ENCODE measurements around the gene WIPF3. TPM values are rescaled to one million over a fixed set of nuclear protein-coding genes. Genes with fewer than 3 reads are reported as not detected.

Gene WIPF3
- total and polyA plus RNA-seq, 5 donors from 2014 or later: not detected

DNA sequence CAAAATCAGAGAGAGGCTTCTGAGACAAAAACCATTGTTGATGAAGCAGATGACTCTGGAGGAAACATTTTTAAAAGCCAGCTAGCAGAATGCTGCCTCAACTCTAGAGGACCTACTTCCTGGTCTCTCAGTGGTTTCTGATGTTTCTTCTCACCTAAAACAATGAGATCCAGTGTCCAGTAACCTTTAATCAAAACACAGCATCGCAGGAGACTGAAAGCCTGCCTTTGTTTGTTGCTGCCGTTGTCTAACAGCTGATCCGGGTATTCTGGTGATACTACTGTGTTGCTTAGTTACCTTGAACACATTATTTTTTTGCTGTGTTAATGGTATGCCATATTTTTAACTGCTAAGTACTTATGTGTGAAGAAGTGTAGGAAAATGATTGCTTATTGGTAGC lies 70.9 kb downstream of the WIPF3 start:
- Mint-ChIP-seq H3K4me3 (no peak overlapping the region), H3K27me3 (peaks cover 18% of the 10 kb centered on the region), H3K36me3 (no peaks in the 10 kb centered on the region), H3K9me3 (peaks cover 0 to 2% (median 0%) of the 10 kb centered on the region in 7 donors), H3K4me1 (peaks cover 0 to 3% (median 1%) of the 10 kb centered on the region in 4 donors), H3K27ac (no peak overlapping the region)
- Histone ChIP-seq H3K27ac (ENCODE audit: insufficient read depth, low read length, poor library complexity, severe bottlenecking) (no peak overlapping the region), H3K27me3 (ENCODE audit: control insufficient read depth, insufficient read depth, low read length) (peaks cover 7% of the 10 kb centered on the region), H3K4me3 (ENCODE audit: low read depth, low read length) (no peak overlapping the region), H3K4me1 (ENCODE audit: control insufficient read depth, insufficient read depth, low read length, poor library complexity, severe bottlenecking) (no peaks in the 10 kb centered on the region), H3K36me3 (ENCODE audit: control insufficient read depth, insufficient read depth, low read length) (no peaks in the 10 kb centered on the region), H3K9me3 (ENCODE audit: control insufficient read depth in 2 of 2, low read length in 2 of 2) (no peaks in the 10 kb centered on the region)
- ATAC-seq (ENCODE audit: low read depth in 2 of 2) (no peak), DNase-seq (no peak)

DNA sequence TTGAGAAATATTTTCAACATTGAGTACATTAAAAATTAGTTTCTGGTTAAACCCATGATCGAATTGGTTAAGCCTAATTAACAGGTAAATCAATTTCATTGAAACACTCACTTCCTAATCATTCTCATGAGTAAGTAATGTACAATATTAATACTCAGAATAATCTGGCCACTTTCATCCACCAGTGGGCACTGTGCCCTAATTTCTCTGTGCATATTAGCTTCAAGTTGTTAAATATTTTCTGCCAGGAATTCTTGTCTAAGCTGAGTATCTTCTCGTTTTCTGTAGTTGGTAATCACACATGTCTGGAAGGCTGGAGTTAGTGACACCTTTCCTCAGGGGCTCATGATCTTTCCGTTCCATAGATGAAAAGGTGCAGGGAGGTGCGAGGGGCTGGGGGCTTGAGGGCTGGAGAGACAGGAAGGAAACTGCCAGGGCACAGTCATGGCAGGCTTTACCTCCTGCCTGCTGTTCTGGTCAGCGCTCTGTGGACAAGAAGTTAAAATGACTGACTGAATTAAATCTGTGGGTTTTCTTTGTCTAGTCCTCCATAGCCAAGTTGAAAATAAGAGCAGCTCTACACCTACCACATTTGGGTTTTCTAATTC lies 71.9 kb downstream of the WIPF3 start:
- peak; percentile 6 to 44 (median 27) for DNase-seq
- peaks cover 0 to 12% (median 3%) of the 10 kb centered on the region in 4 donors for H3K4me1 Mint-ChIP-seq
- peaks cover 20% of the 10 kb centered on the region for H3K27me3 Mint-ChIP-seq

DNA sequence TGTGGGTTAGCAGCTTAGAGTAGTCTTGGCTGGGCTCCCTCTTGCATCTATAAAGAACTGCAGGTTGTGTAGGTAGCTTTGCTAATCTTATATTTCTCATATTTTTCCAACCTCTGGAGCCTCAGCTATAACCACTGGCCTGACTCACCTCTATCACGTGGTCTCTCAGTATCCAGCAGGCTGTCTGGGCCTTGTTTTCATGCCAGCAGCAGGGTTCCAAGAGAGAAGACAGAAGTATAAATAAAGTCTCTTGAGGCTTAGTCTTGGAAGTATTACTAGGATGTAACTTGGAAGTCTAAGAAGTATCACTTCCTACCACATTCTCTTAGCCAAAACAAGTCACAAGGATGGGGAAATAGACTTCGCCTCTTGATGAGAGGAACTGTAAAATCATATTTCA lies 73.3 kb downstream of the WIPF3 start:
- no peak overlapping the region for H3K4me3 Mint-ChIP-seq
- Histone ChIP-seq H3K4me3 (ENCODE audit: low read depth, low read length) (no peak overlapping the region), H3K9me3 (ENCODE audit: control insufficient read depth in 2 of 2, low read length in 2 of 2) (no peaks in the 10 kb centered on the region), H3K36me3 (ENCODE audit: control insufficient read depth, insufficient read depth, low read length) (no peaks in the 10 kb centered on the region), H3K27ac (ENCODE audit: insufficient read depth, low read length, poor library complexity, severe bottlenecking) (no peak overlapping the region), H3K27me3 (ENCODE audit: control insufficient read depth, insufficient read depth, low read length) (peaks cover 3% of the 10 kb centered on the region), H3K4me1 (ENCODE audit: control insufficient read depth, insufficient read depth, low read length, poor library complexity, severe bottlenecking) (no peaks in the 10 kb centered on the region)
- no peaks in the 10 kb centered on the region for H3K36me3 Mint-ChIP-seq
- DNase-seq: no peak
- no peak overlapping the region for H3K27ac Mint-ChIP-seq
- peaks cover 17% of the 10 kb centered on the region for H3K27me3 Mint-ChIP-seq
- no peaks in the 10 kb centered on the region for H3K9me3 Mint-ChIP-seq
- peaks cover 0 to 16% (median 3%) of the 10 kb centered on the region in 4 donors for H3K4me1 Mint-ChIP-seq
- ATAC-seq (ENCODE audit: low read depth in 2 of 2): no peak

More for the DNA sequence above, 71.9 kb downstream of the WIPF3 start:
- H3K9me3 Mint-ChIP-seq: no peaks in the 10 kb centered on the region
- Histone ChIP-seq H3K27ac (ENCODE audit: insufficient read depth, low read length, poor library complexity, severe bottlenecking) (no peak overlapping the region), H3K9me3 (ENCODE audit: control insufficient read depth in 2 of 2, low read length in 2 of 2) (no peaks in the 10 kb centered on the region), H3K36me3 (ENCODE audit: control insufficient read depth, insufficient read depth, low read length) (no peaks in the 10 kb centered on the region), H3K4me3 (ENCODE audit: low read depth, low read length) (no peak overlapping the region), H3K4me1 (ENCODE audit: control insufficient read depth, insufficient read depth, low read length, poor library complexity, severe bottlenecking) (no peaks in the 10 kb centered on the region), H3K27me3 (ENCODE audit: control insufficient read depth, insufficient read depth, low read length) (peaks cover 3% of the 10 kb centered on the region)
- peak overlapping the region in 1 of 3 donors; percentile 38 for H3K27ac Mint-ChIP-seq
- no peaks in the 10 kb centered on the region for H3K36me3 Mint-ChIP-seq
- ATAC-seq (ENCODE audit: low read depth in 2 of 2): peak in 1 of 2 donors; percentile 47
- no peak overlapping the region for H3K4me3 Mint-ChIP-seq

DNA sequence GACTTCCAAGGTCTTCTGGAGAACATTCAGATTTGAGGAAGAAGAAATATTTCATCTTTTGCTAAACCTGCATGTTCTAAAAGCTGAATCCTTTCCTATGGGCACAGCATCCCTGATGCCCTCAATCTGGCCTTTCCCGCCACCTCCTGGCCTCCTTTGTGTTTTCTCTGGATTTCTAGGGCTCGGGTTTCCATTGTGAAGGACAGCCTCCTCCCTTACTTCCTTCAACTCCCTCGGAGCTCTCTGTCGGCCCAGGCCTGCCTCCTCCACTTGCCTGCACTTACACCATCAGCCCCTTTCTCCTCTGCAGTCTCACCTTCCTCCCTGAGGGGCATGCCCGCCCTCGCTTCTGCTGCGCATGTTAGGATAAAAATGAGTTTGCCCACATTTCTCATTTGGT lies 75.4 kb downstream of the WIPF3 start:
- Mint-ChIP-seq H3K36me3 (no peaks in the 10 kb centered on the region), H3K27ac (no peak overlapping the region), H3K4me3 (no peak overlapping the region), H3K9me3 (no peaks in the 10 kb centered on the region), H3K4me1 (peaks cover 0 to 17% (median 3%) of the 10 kb centered on the region in 4 donors), H3K27me3 (peaks cover 26% of the 10 kb centered on the region)
- ATAC-seq (ENCODE audit: low read depth in 2 of 2) (no peak), DNase-seq (no peak)
- no peaks in the 10 kb centered on the region for H3K9me3 ChIP-seq (ENCODE audit: control insufficient read depth in 2 of 2, low read length in 2 of 2)
- no peak overlapping the region for H3K27ac ChIP-seq (ENCODE audit: insufficient read depth, low read length, poor library complexity, severe bottlenecking)
- no peaks in the 10 kb centered on the region for H3K4me1 ChIP-seq (ENCODE audit: control insufficient read depth, insufficient read depth, low read length, poor library complexity, severe bottlenecking)
- H3K27me3 ChIP-seq (ENCODE audit: control insufficient read depth, insufficient read depth, low read length): peaks cover 3% of the 10 kb centered on the region
- H3K36me3 ChIP-seq (ENCODE audit: control insufficient read depth, insufficient read depth, low read length): no peaks in the 10 kb centered on the region
- H3K4me3 ChIP-seq (ENCODE audit: low read depth, low read length): no peak overlapping the region

DNA sequence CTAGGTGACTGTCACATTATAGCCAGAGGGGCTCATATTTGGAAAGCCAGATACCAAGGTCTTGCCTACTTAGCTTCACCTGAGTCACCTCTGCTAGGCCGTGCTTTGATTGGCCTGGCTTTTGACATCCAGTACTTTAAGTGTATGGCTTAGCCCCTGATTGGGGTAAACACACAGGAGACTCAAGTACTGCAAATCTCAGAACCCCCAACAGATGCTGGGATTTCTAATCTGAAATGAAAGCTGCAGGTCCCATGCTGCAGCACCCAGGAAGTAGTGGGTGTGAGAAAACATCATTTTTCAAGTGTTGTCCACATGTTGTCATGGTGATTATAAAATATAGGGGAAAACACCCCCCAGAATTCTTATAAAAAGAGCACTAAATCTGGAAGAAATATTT lies 76.2 kb downstream of the WIPF3 start:
- Mint-ChIP-seq H3K4me3 (peak overlapping the region in 1 of 4 donors; percentile 31), H3K27ac (no peak overlapping the region), H3K4me1 (peaks cover 0 to 17% (median 3%) of the 10 kb centered on the region in 4 donors), H3K36me3 (no peaks in the 10 kb centered on the region), H3K9me3 (no peaks in the 10 kb centered on the region), H3K27me3 (peaks cover 31% of the 10 kb centered on the region)
- ATAC-seq (ENCODE audit: low read depth in 2 of 2) (no peak), DNase-seq (no peak)
- Histone ChIP-seq H3K36me3 (ENCODE audit: control insufficient read depth, insufficient read depth, low read length) (no peaks in the 10 kb centered on the region), H3K4me3 (ENCODE audit: low read depth, low read length) (no peak overlapping the region), H3K27me3 (ENCODE audit: control insufficient read depth, insufficient read depth, low read length) (no peaks in the 10 kb centered on the region), H3K9me3 (ENCODE audit: control insufficient read depth in 2 of 2, low read length in 2 of 2) (no peaks in the 10 kb centered on the region), H3K27ac (ENCODE audit: insufficient read depth, low read length, poor library complexity, severe bottlenecking) (no peak overlapping the region), H3K4me1 (ENCODE audit: control insufficient read depth, insufficient read depth, low read length, poor library complexity, severe bottlenecking) (no peaks in the 10 kb centered on the region)

DNA sequence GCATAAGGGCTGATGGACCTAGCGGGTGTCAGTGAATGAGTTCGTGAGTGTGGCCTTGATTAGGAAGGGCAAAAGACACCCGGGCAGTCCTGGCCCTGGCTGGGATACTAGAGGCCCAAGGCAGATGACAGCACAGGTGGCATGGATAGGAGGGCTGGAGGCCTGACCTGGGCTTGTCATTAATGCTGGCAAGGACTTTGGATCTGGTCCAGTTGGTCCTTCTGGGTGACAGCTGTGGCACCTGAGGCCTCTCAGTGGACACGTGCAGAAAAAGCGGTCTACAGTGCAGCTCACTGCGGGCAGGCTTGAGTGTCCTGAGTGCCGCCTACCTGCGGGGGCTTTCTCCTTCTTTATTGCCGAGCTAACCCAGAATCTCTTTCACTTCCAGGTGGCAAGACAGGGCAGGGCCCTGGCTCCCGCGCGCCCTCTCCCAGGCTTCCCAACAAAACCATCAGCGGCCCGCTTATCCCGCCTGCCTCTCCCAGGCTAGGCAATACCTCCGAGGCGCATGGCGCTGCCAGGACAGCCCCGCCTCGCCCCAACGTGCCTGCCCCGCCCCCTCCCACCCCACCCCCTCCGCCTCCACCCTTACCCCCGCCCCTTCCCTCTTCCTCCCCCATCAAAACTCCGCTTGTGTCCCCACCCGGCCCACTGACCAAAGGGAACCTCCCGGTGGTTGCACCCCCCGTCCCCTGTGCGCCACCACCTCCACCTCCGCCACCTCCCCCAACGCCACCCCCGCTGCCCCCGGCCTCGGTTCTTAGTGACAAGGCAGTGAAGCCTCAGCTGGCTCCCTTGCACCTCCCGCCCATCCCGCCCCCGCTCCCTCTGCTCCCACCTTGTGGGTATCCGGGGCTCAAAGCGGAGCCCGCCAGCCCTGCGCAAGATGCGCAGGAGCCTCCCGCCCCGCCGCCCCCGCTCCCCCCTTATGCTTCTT lies 77.4 kb downstream of the WIPF3 start:
- DNase-seq (no peak), ATAC-seq (ENCODE audit: low read depth in 2 of 2) (no peak)
- H3K27ac ChIP-seq (ENCODE audit: insufficient read depth, low read length, poor library complexity, severe bottlenecking): no peak overlapping the region
- H3K9me3 Mint-ChIP-seq: no peaks in the 10 kb centered on the region
- no peaks in the 10 kb centered on the region for H3K27me3 ChIP-seq (ENCODE audit: control insufficient read depth, insufficient read depth, low read length)
- peaks cover 0 to 14% (median 2%) of the 10 kb centered on the region in 4 donors for H3K4me1 Mint-ChIP-seq
- H3K27me3 Mint-ChIP-seq: peaks cover 31% of the 10 kb centered on the region
- no peaks in the 10 kb centered on the region for H3K9me3 ChIP-seq (ENCODE audit: control insufficient read depth in 2 of 2, low read length in 2 of 2)
- no peak overlapping the region for H3K27ac Mint-ChIP-seq
- no peaks in the 10 kb centered on the region for H3K36me3 Mint-ChIP-seq
- H3K4me3 ChIP-seq (ENCODE audit: low read depth, low read length): no peak overlapping the region
- no peaks in the 10 kb centered on the region for H3K36me3 ChIP-seq (ENCODE audit: control insufficient read depth, insufficient read depth, low read length)
- peak overlapping the region in 2 of 4 donors; percentile 24 to 50 for H3K4me3 Mint-ChIP-seq
- H3K4me1 ChIP-seq (ENCODE audit: control insufficient read depth, insufficient read depth, low read length, poor library complexity, severe bottlenecking): no peaks in the 10 kb centered on the region

DNA sequence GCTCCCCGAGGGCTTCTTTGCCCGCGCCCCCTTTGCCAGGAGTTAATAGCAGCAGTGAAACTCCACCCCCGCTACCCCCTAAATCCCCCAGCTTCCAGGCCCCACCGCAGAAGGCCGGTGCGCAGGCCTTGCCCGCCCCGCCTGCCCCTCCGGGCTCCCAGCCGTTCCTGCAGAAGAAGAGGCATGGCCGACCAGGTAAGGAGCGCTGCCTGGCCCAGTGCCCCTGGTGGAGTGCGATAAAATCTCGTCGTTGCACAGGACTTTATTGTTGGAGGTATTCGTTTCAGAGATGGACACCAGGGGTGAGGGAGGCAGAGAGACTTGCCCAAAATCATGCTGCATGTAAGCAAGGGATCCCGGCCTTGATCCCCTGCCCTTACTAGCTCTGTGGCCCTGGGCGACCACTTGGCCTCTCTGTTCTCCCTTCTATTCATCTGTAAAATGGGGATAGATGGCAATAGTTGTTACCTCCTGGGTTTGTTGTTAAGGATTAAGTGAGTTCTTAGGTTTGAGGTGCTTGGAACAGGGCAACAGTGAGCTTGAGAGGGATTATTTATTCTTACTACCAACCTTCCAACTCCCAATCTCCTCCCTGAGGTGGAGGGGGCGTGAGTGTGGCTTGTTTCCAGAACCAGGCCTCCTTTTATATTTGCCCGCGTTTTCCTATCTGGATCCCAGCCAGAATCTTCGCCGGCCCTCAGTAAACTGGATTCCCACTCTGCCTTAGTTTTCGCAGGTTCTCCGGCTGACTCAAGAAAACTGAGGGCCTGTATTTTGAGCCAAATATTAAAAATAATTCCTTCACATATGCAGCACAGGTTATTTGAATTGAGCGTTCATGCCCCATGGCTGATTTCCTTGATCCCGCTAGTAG lies 78.3 kb downstream of the WIPF3 start:
- H3K9me3 Mint-ChIP-seq: no peaks in the 10 kb centered on the region
- Histone ChIP-seq H3K27me3 (ENCODE audit: control insufficient read depth, insufficient read depth, low read length) (no peaks in the 10 kb centered on the region), H3K9me3 (ENCODE audit: control insufficient read depth in 2 of 2, low read length in 2 of 2) (no peaks in the 10 kb centered on the region), H3K4me1 (ENCODE audit: control insufficient read depth, insufficient read depth, low read length, poor library complexity, severe bottlenecking) (no peaks in the 10 kb centered on the region), H3K36me3 (ENCODE audit: control insufficient read depth, insufficient read depth, low read length) (no peaks in the 10 kb centered on the region), H3K4me3 (ENCODE audit: low read depth, low read length) (no peak overlapping the region), H3K27ac (ENCODE audit: insufficient read depth, low read length, poor library complexity, severe bottlenecking) (no peak overlapping the region)
- DNase-seq: no peak
- no peak overlapping the region for H3K27ac Mint-ChIP-seq
- peak overlapping the region in 1 of 4 donors; percentile 56 for H3K4me3 Mint-ChIP-seq
- peaks cover 0 to 14% (median 2%) of the 10 kb centered on the region in 4 donors for H3K4me1 Mint-ChIP-seq
- peaks cover 31% of the 10 kb centered on the region for H3K27me3 Mint-ChIP-seq
- no peak for ATAC-seq (ENCODE audit: low read depth in 2 of 2)
- no peaks in the 10 kb centered on the region for H3K36me3 Mint-ChIP-seq

All from CD4-positive, CD25-positive, alpha-beta regulatory T cell (primary cell).